GM18498 (cell line): Measurements from ENCODE around the gene SDK2.

Experiments used
- ATAC-seq: cut with Tn5 transposase; IDR thresholded peaks from one replicate; pipeline ENCODE4 v1.9.1; 2021; ENCODE audit warnings: mild to moderate bottlenecking, moderate library complexity; ENCODE audit not compliant: unreplicated experiment

SDK2 gene

GRCh38 chr17:73401911-73402310, 242.3 kb downstream of the SDK2 start:
- no peak for ATAC-seq

- ATAC-seq = no peak
Measured at GRCh38 chr17:73400915-73401545, 243.2 kb downstream of the SDK2 start.

GRCh38 chr17:73399056-73399455, 245.2 kb downstream of the SDK2 start:
- no peak for ATAC-seq

- no peak for ATAC-seq
Measured at GRCh38 chr17:73397856-73398540, 246.2 kb downstream of the SDK2 start.

- no peak for ATAC-seq
Measured at GRCh38 chr17:73397278-73397826, 246.9 kb downstream of the SDK2 start.

- ATAC-seq = no peak
Measured at GRCh38 chr17:73396431-73397277, 247.6 kb downstream of the SDK2 start.

GRCh38 chr17:73394512-73395450, 249.5 kb downstream of the SDK2 start:
- ATAC-seq = no peak

- no peak for ATAC-seq
Measured at GRCh38 chr17:73393962-73394361, 250.3 kb downstream of the SDK2 start.

GRCh38 chr17:73393381-73393780, 250.9 kb downstream of the SDK2 start:
- ATAC-seq = no peak

GRCh38 chr17:73391331-73392265, 252.6 kb downstream of the SDK2 start:
- ATAC-seq = no peak

- ATAC-seq = no peak
Measured at GRCh38 chr17:73390851-73391250, 253.4 kb downstream of the SDK2 start.

GRCh38 chr17:73390221-73390620, 254.0 kb downstream of the SDK2 start:
- no peak for ATAC-seq

- no peak for ATAC-seq
Measured at GRCh38 chr17:73389411-73389810, 254.8 kb downstream of the SDK2 start.

GRCh38 chr17:73388578-73388905, 255.7 kb downstream of the SDK2 start:
- ATAC-seq = no peak

- ATAC-seq = no peak
Measured at GRCh38 chr17:73387746-73388577, 256.3 kb downstream of the SDK2 start.

- no peak for ATAC-seq
Measured at GRCh38 chr17:73386561-73386960, 257.7 kb downstream of the SDK2 start.

GRCh38 chr17:73384926-73385325, 259.3 kb downstream of the SDK2 start:
- no peak for ATAC-seq

GRCh38 chr17:73380439-73381106, 263.7 kb downstream of the SDK2 start:
- no peak for ATAC-seq
